OCI-LY7 (cell line): ENCODE data around the gene CD300H. TPM values are rescaled to one million over a fixed set of nuclear protein-coding genes. Genes with fewer than 3 reads are reported as not detected.

Experiments used
- BruUV-seq: library from RNA; stranded (reverse); fragments of 400-500 nt; replicated peaks from 2 replicates; lab custom pipeline; 2021; lab: Mats Ljungman, UMichigan
- CTCF ChIA-PET: fragments of 300-600 bp; sonication (Branson Sonifier 250); formaldehyde crosslinking; loops from one replicate; lab custom pipeline; 2022; ENCODE audit warnings: antibody characterized with exemption; ENCODE audit not compliant: unreplicated experiment; lab: Charles Lee
- POLR2A ChIA-PET: fragments of 300-600 bp; sonication (Branson Sonifier 250); formaldehyde crosslinking; loops from one replicate; lab custom pipeline; 2022; ENCODE audit warnings: antibody characterized with exemption; lab: Charles Lee
- DNase-seq: peaks from one replicate; pipeline ENCODE4 v3.0.0-alpha.2; 2015; ENCODE audit warnings: low spot score
- H2AFZ ChIP-seq: fragments of 200-600 bp; sonication (generic), shearing (Covaris generic); 2 replicates; pipeline ENCODE4 v1.6.1; 2014; ENCODE audit warnings: mild to moderate bottlenecking, antibody characterized with exemption, low read length, moderate library complexity
- H3K27ac ChIP-seq: fragments of 200-600 bp; sonication (generic); 2 replicates; pipeline ENCODE4 v1.5.1; 2014; ENCODE audit warnings: mixed run types, low read depth, mild to moderate bottlenecking, moderate library complexity, low read length, inconsistent platforms; ENCODE audit not compliant: poor library complexity, severe bottlenecking
- H3K36me3 ChIP-seq: fragments of 200-600 bp; sonication (generic); 2 replicates; pipeline ENCODE4 v1.6.1; 2014; ENCODE audit warnings: mild to moderate bottlenecking, antibody characterized with exemption, low read length, moderate library complexity, mixed read lengths; ENCODE audit not compliant: insufficient read depth
- H3K4me1 ChIP-seq: fragments of 200-600 bp; sonication (generic); 2 replicates; pipeline ENCODE4 v1.5.1; 2014; ENCODE audit warnings: mild to moderate bottlenecking, low read length; ENCODE audit not compliant: insufficient read depth, poor library complexity, severe bottlenecking
- H3K4me2 ChIP-seq: fragments of 200-600 bp; sonication (generic); 2 replicates; pipeline ENCODE4 v1.6.1; 2014; ENCODE audit warnings: mild to moderate bottlenecking, low read length
- H3K4me3 ChIP-seq: fragments of 200-600 bp; sonication (generic); 2 replicates; pipeline ENCODE4 v1.5.1; 2014; ENCODE audit warnings: mild to moderate bottlenecking, low read depth, low read length; ENCODE audit not compliant: poor library complexity, severe bottlenecking
- H3K79me2 ChIP-seq: fragments of 200-600 bp; sonication (generic); 2 replicates; pipeline ENCODE4 v1.6.1; 2016; ENCODE audit warnings: low read depth, mild to moderate bottlenecking, low read length, moderate library complexity, mixed read lengths; ENCODE audit not compliant: insufficient read depth
- H3K9me2 ChIP-seq: fragments of 200-600 bp; sonication (generic); 2 replicates; pipeline ENCODE4 v1.6.1; 2016; ENCODE audit warnings: mild to moderate bottlenecking, low read length, mixed read lengths; ENCODE audit not compliant: insufficient read depth
- H3K9me3 ChIP-seq: fragments of 200-600 bp; sonication (generic); 2 replicates; pipeline ENCODE4 v1.6.1; 2014; ENCODE audit warnings: mild to moderate bottlenecking, mixed run types, low read length, mixed read lengths
- H4K20me1 ChIP-seq: fragments of 200-600 bp; sonication (generic); 2 replicates; pipeline ENCODE4 v1.6.1; 2014; ENCODE audit warnings: mild to moderate bottlenecking, antibody characterized with exemption, low read length, moderate library complexity, mixed read lengths; ENCODE audit not compliant: insufficient read depth
- EZH2phosphoT487 ChIP-seq: fragments of 200-600 bp; sonication (generic); IDR thresholded peaks from 2 replicates; pipeline ENCODE4 v1.6.1; 2018; ENCODE audit warnings: low read depth, borderline replicate concordance, mild to moderate bottlenecking, mixed run types, antibody characterized with exemption, low read length, moderate library complexity, mixed read lengths
- intact Hi-C: fragments of 100-400 bp; cut with micrococcal nuclease; formaldehyde crosslinking; loops from one replicate; pipeline ENCODE4 v1.10.0; 2022; ENCODE audit not compliant: unreplicated experiment
- total RNA-seq, 2 experiments: library from RNA; depleted of rRNA in 1 of 2; stranded (reverse); fragments of >200 nt in 1 of 2; shearing (Covaris generic) in 1 of 2; gene quantifications; 2 replicates each; pipeline ENCODE4 v1.2.3, GENCODE V29; 2014 to 2022
- TF ChIP-seq, protein P1 (sequence below): fragments of 200-600 bp; sonication (generic); conservative IDR thresholded peaks from 2 replicates; pipeline ENCODE4 v1.5.1; 2014; ENCODE audit warnings: mild to moderate bottlenecking, antibody characterized with exemption, low read length, moderate library complexity, mixed read lengths

The CD300H gene
- total RNA-seq, 2 experiments from 2014 or later = not detected

DNA sequence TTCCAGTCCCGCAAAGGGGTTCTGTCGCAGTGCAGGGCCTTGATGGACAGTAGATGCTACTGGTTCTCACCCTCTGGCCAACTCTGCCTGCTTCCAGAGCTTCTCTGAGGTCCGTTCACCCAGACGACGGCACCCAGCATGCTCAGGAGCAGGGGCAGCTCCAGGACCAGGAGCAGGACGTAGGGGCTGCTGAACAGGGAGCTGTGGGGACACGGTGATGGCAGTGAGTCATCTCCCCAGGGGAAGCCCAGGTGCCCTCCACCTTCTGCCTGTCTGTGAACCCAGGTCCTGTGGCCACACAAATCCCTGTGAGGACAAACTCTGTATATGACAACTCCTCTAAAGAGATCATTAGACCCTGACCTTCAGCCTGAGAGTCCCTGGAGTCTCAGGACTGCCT is 18.0 kb downstream of the CD300H start:
- no peaks in the 10 kb centered on the region for H3K9me2 ChIP-seq
- no peaks in the 10 kb centered on the region for H3K36me3 ChIP-seq
- CTCF ChIA-PET = no interaction called here
- H4K20me1 ChIP-seq = no peaks in the 10 kb centered on the region
- H3K4me2 ChIP-seq = no peak overlapping the region
- H3K79me2 ChIP-seq = no peaks in the 10 kb centered on the region
- intact Hi-C loops = no loop called here
- no peaks in the 10 kb centered on the region for H3K4me1 ChIP-seq
- H3K4me3 ChIP-seq = no peak overlapping the region
- H3K27ac ChIP-seq = no peak overlapping the region
- H2AFZ ChIP-seq = no peak overlapping the region
- no peaks in the 10 kb centered on the region for H3K9me3 ChIP-seq
- POLR2A ChIA-PET = no interaction called here
- no peak for DNase-seq
- no peak for TF ChIP-seq EZH2phosphoT487
- TF ChIP-seq, protein P1, sequence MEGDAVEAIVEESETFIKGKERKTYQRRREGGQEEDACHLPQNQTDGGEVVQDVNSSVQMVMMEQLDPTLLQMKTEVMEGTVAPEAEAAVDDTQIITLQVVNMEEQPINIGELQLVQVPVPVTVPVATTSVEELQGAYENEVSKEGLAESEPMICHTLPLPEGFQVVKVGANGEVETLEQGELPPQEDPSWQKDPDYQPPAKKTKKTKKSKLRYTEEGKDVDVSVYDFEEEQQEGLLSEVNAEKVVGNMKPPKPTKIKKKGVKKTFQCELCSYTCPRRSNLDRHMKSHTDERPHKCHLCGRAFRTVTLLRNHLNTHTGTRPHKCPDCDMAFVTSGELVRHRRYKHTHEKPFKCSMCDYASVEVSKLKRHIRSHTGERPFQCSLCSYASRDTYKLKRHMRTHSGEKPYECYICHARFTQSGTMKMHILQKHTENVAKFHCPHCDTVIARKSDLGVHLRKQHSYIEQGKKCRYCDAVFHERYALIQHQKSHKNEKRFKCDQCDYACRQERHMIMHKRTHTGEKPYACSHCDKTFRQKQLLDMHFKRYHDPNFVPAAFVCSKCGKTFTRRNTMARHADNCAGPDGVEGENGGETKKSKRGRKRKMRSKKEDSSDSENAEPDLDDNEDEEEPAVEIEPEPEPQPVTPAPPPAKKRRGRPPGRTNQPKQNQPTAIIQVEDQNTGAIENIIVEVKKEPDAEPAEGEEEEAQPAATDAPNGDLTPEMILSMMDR = no peak
- BruUV-seq = no TSS peak

DNA sequence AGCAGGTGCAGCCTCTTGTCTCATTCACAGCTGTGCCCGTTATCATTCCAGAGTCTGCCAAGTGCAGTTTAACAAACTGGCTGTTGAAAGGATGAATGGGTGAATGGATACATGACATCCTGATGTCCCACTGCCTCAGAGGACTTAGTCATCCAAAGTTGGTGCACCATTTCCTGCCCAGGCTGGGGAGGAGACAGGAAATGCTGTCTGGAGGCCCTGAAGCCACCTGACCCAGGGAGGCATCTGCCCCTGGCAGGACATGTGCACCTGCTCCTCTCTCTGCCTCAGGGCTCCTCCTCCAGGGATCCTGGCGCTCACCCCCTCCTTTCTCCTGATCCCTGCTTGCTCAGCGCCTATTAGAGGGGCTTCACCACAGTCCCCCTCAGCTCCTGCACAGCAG is 19.6 kb downstream of the CD300H start:
- Histone ChIP-seq H2AFZ (no peak overlapping the region), H3K27ac (no peak overlapping the region), H4K20me1 (no peaks in the 10 kb centered on the region), H3K4me3 (no peak overlapping the region), H3K79me2 (no peaks in the 10 kb centered on the region), H3K4me2 (no peak overlapping the region), H3K9me3 (no peaks in the 10 kb centered on the region), H3K4me1 (no peaks in the 10 kb centered on the region), H3K9me2 (no peaks in the 10 kb centered on the region), H3K36me3 (no peaks in the 10 kb centered on the region)
- intact Hi-C loops = no loop called here
- no peak for TF ChIP-seq EZH2phosphoT487
- TF ChIP-seq, protein P1 = no peak
- ChIA-PET POLR2A (interaction anchor here (0.5 kb wide), 1 partner anchor 347 kb away, joined by 3 read pairs; no protein-coding TSS in a partner anchor), CTCF (no interaction called here)
- DNase-seq = peak; percentile 22
- BruUV-seq = no TSS peak

DNA sequence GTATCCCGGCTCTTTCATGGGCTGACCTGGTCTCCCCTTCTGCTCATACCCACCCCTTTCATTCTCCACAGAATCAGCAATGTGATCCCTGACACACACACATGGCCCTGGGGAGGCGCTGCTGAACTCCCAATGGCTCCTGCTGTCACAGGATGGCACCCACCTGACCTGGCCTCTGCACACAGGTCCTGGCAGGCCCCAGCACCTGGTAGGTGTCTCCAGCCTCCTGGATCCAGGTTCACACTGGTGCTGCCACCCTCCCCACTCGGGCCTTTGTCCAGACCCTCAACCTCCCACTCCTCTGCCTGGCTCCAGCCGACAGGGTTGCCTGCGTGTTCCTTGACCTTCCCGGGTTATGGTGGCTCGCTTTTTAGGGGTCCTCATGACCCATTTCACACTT is 20.0 kb downstream of the CD300H start:
- POLR2A ChIA-PET = no interaction called here
- no peak overlapping the region for H3K4me3 ChIP-seq
- intact Hi-C loops = no loop called here
- H3K27ac ChIP-seq = no peak overlapping the region
- H2AFZ ChIP-seq = no peak overlapping the region
- no peaks in the 10 kb centered on the region for H4K20me1 ChIP-seq
- H3K9me2 ChIP-seq = no peaks in the 10 kb centered on the region
- H3K4me1 ChIP-seq = no peaks in the 10 kb centered on the region
- no TSS peak for BruUV-seq
- H3K4me2 ChIP-seq = no peak overlapping the region
- TF ChIP-seq EZH2phosphoT487 = no peak
- TF ChIP-seq, protein P1 = no peak
- H3K36me3 ChIP-seq = no peaks in the 10 kb centered on the region
- H3K9me3 ChIP-seq = no peaks in the 10 kb centered on the region
- CTCF ChIA-PET = no interaction called here
- no peak for DNase-seq
- no peaks in the 10 kb centered on the region for H3K79me2 ChIP-seq
